ENCODE data around the gene HS3ST3A1.

HS3ST3A1 gene

DNA sequence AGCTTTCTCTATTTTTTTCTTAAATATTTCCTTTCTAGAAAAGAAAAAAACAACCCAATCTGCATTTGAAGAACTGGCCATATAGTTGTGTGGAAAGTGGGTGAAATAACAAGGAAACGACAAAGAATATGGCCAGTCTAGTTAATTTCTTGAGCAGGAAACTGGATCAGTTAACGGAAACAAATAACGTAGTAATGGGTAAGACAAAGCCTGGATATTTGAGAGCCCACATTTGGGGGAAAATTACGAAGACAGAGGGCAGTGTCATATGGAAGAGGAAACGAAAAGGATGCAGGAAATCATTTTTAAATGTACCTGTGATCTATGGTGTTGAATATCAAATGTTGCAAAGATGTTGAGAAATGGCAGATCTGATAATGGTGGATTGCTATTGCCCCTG, 78.6 kb downstream of the HS3ST3A1 start:
- no peak for TF ChIP-seq Cebpa-rat (IDR thresholded peaks at IDR 0.05)
- Histone ChIP-seq H3K27ac (no peak overlapping the region), H3K9me3 (no peaks in the 10 kb centered on the region), H3K9ac (no peak overlapping the region), H3K27me3 (no peaks in the 10 kb centered on the region), H4K20me1 (no peaks in the 10 kb centered on the region), H3K4me1 (no peaks in the 10 kb centered on the region), H3K4me3 (no peak overlapping the region), H3K36me3 (no peaks in the 10 kb centered on the region), H3K4me2 (no peak overlapping the region)

DNA sequence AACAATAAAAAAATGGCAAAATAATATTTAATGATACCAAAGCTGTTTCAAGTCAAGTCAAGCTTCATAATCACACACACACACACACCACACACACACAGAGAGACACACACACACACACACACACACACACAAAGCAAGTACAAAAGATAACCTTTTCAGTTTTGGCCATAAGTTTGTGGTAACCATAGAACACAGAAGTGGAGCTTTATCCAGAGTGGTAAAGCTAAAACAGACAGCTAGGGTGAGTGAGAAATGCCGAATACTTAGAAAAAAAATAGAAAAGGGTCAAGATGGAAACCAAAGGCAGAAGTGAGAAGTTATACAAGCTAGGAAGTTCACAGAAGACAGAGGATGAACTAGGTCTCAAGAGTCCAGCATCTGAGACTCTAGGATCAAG, 79.0 kb downstream of the HS3ST3A1 start:
- no peak overlapping the region for H3K9ac ChIP-seq

DNA sequence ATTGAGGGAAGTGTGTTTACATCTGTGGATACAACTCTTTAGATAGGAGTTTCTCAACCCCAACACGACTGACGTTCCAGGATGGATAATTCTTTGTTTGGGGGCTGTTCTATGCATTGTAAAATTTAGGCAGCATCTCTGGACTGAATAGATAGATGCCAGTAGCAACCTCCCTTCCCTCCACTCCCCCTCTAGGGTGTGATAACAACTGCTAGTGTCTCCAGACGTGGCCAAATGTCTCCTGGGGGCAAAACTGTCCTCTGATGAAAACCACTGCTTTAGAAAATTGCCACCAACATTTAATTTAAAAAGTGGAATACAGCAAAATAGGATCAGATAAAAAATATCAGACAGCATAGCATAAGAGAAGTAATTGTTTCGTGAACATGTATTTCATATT, 79.9 kb downstream of the HS3ST3A1 start:
- Histone ChIP-seq H3K9me3 (no peaks in the 10 kb centered on the region), H3K4me2 (no peak overlapping the region), H3K27me3 (no peaks in the 10 kb centered on the region), H3K27ac (no peak overlapping the region), H3K36me3 (no peaks in the 10 kb centered on the region), H3K4me3 (no peak overlapping the region), H3K4me1 (no peaks in the 10 kb centered on the region), H3K9ac (no peak overlapping the region), H4K20me1 (no peaks in the 10 kb centered on the region)
- no peak for TF ChIP-seq Cebpa-rat (IDR thresholded peaks at IDR 0.05)

More for the DNA sequence above, 79.0 kb downstream of the HS3ST3A1 start:
- Histone ChIP-seq H3K27ac (no peak overlapping the region), H3K9me3 (no peaks in the 10 kb centered on the region), H3K4me3 (no peak overlapping the region), H3K36me3 (no peaks in the 10 kb centered on the region), H4K20me1 (no peaks in the 10 kb centered on the region), H3K4me1 (no peaks in the 10 kb centered on the region), H3K27me3 (no peaks in the 10 kb centered on the region), H3K4me2 (no peak overlapping the region)
- no peak for TF ChIP-seq Cebpa-rat (IDR thresholded peaks at IDR 0.05)

DNA sequence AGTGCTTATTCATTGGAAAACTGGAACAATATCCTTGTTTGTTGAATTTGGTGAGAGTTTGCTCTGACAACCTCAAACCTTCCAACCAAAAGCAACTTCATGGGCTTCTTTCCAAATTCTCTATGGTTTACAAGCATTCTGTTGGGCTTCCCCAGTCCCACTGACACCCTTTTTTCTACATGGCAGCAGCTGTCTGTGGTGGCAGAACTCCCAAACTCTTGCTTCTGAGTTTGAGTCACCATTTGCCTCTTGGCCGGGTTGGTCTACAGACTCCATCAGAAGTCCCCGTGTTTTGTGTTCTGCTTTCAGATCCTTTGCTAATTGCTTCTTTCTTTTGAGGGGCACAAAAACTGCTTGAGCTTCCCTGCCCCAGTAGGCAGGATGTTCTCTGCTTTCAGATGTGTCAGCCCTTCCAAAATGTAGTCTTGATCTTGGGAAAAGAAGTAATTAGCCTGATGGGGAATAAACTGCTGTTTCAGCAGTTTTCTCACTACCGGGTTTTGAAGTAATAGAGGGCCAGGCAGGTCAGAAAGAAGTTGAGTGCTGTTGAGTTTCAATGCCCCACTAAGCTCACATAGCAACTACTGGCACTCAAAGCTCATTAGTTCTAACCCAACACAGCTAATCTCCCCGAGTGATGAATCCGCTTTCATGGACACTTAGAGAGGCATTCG, 80.7 kb downstream of the HS3ST3A1 start:
- no peak for TF ChIP-seq Cebpa-rat (IDR thresholded peaks at IDR 0.05)
- Histone ChIP-seq H3K9me3 (no peaks in the 10 kb centered on the region), H3K36me3 (no peaks in the 10 kb centered on the region), H3K27ac (no peak overlapping the region), H3K9ac (no peak overlapping the region), H3K4me1 (no peaks in the 10 kb centered on the region), H3K27me3 (no peaks in the 10 kb centered on the region), H3K4me2 (no peak overlapping the region), H4K20me1 (no peaks in the 10 kb centered on the region), H3K4me3 (no peak overlapping the region)

DNA sequence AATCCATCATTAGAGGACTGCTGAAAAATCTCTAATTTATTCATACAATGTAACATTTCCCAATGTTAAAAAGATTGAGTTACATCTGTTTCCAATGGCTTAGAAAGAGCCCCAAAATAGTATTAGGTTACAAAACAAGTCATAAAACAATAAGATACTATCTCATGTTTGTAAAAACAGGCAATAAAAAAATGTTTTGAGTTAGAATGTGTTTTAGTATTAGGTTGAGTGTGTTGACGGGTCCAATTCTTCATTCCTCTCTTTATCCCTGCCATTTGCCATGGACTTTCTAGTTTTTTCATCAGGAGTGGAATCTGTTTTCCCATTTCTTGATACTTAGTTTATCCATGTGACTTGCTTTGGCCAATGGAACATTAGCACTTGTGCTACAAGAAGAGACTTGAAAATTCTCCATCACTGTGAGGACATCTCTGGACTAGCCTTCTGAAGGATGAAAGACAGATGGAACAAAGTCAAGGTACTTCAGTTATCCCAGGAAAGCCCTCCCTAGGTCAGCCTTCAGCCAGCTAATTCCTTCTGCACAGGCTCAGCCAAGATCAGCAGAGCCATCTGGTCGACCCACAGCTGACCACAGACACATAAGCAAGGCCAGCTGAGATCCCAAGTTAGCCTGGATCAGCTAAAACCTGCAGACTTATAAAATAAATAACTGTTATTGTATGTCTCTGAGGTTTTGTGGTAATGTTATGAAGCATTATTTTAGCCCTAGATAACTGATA, 83.3 kb downstream of the HS3ST3A1 start:
- Histone ChIP-seq H3K4me3 (no peak overlapping the region), H3K27ac (no peak overlapping the region), H3K9ac (no peak overlapping the region), H3K9me3 (no peaks in the 10 kb centered on the region), H3K36me3 (no peaks in the 10 kb centered on the region), H3K27me3 (no peaks in the 10 kb centered on the region), H3K4me1 (no peaks in the 10 kb centered on the region), H4K20me1 (no peaks in the 10 kb centered on the region), H3K4me2 (no peak overlapping the region)
- TF ChIP-seq Cebpa-rat (IDR thresholded peaks at IDR 0.05): no peak

DNA sequence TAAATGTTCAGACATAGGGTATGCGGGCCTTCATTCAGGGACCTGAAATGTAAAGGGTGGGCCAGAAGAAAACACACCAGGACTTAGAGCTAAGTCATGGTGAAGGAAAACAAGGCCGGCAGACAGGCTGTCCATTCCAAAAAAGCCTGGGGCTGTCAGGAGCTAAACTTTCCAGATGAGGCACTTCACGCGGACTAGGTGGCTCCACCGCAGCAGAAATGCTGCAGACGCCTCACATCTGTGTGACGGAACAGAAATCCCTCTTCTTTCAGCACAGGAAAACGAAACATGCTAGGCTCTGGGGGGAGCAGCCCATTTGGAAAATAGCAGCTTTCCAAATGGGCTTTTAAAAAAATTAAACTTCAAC, 88.7 kb downstream of the HS3ST3A1 start:
- Histone ChIP-seq H3K27ac (no peak overlapping the region), H3K27me3 (no peaks in the 10 kb centered on the region), H3K36me3 (no peaks in the 10 kb centered on the region), H4K20me1 (no peaks in the 10 kb centered on the region), H3K9me3 (no peaks in the 10 kb centered on the region), H3K4me3 (no peak overlapping the region), H3K4me1 (no peaks in the 10 kb centered on the region), H3K9ac (no peak overlapping the region), H3K4me2 (no peak overlapping the region)
- no peak for TF ChIP-seq Cebpa-rat (IDR thresholded peaks at IDR 0.05)

DNA sequence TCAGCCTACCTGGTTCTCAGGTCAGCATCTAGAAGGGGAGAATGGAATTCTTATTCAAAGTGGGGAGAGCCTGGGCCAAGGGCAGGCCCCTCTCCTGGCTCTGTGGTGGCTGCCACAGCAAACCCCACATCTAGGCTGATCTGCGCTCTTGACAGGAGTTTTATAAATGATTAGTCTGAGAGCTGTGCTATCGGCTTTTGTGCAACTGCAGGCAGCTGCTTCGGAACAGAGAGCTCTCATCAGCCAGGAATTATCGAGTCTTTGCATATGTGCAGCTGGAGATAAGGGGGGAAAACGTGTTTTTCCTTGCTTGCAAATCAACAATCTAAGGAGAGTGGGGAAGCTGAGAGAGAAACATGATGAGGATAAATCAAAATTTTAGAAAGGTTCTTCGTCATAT, 91.7 kb downstream of the HS3ST3A1 start:
- Histone ChIP-seq H4K20me1 (no peaks in the 10 kb centered on the region), H3K4me1 (no peaks in the 10 kb centered on the region), H3K36me3 (no peaks in the 10 kb centered on the region), H3K4me3 (no peak overlapping the region), H3K4me2 (no peak overlapping the region), H3K27me3 (no peaks in the 10 kb centered on the region), H3K9me3 (no peaks in the 10 kb centered on the region), H3K9ac (no peak overlapping the region), H3K27ac (no peak overlapping the region)
- no peak for TF ChIP-seq Cebpa-rat (IDR thresholded peaks at IDR 0.05)

DNA sequence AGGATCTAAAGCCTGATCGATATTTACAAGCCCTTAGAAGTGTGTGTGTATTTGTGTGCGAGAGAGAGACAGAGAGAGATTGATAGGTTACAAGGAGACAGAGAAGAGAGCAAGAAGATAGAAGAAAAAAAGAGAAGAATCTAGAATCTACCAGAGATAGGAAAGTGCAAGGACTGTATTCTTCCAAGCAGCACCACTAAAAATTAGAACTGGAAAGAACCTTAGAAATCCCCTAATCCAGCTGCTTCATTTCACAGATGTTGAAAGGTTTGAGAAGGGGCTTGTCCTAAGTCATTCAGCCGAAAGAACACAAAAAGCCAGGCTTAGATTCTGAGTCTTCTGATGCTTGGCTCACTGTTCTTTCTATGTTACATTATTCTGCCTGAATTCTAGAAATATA, 92.2 kb downstream of the HS3ST3A1 start:
- Histone ChIP-seq H3K4me3 (no peak overlapping the region), H3K9ac (no peak overlapping the region), H4K20me1 (no peaks in the 10 kb centered on the region), H3K36me3 (no peaks in the 10 kb centered on the region), H3K27me3 (no peaks in the 10 kb centered on the region), H3K4me2 (no peak overlapping the region), H3K9me3 (no peaks in the 10 kb centered on the region), H3K4me1 (no peaks in the 10 kb centered on the region), H3K27ac (no peak overlapping the region)
- TF ChIP-seq Cebpa-rat (IDR thresholded peaks at IDR 0.05): no peak

DNA sequence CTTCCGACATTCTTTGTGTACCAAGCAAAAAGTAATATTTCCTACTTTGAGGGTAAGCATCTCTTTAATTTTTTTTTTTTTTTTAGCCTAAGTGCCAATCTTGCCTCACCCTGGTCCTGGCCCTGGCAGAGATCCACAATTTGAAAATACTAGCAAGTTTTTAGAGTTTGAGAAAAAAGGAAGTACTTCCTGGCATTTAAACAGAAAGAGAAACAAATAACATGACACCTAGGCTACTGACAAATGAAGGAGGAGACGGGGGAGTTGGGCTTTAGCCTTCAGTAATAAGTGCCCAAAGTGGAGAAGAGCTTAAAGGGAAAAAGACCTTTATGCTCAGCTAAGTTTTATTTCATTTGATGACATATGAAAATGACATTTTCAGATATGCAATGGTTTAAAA, 92.8 kb downstream of the HS3ST3A1 start:
- no peak overlapping the region for H3K4me2 ChIP-seq

DNA sequence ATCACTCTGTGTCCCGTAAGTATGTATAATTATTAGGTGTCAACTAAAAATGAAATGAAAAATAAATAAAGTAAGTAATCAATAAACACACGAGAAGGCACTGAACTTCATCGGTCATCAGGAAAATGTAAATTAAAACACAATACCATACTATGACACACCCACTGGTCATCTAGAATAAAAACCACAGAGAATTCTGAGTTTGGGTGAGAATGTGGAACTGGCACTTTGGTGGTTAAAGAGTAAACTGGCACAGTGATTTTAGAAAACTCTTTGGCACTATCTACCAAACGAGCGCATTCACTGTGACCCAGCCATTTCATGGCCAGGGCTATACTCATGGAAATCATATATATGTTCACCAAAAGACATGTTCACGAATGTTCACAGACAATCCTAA, 98.2 kb downstream of the HS3ST3A1 start:
- Histone ChIP-seq H4K20me1 (no peaks in the 10 kb centered on the region), H3K27ac (no peak overlapping the region), H3K9ac (no peak overlapping the region), H3K4me3 (no peak overlapping the region), H3K4me2 (no peak overlapping the region), H3K36me3 (no peaks in the 10 kb centered on the region), H3K4me1 (no peaks in the 10 kb centered on the region), H3K9me3 (no peaks in the 10 kb centered on the region), H3K27me3 (no peaks in the 10 kb centered on the region)
- no peak for TF ChIP-seq Cebpa-rat (IDR thresholded peaks at IDR 0.05)

More for the DNA sequence above, 92.8 kb downstream of the HS3ST3A1 start:
- H4K20me1 ChIP-seq: no peaks in the 10 kb centered on the region
- no peaks in the 10 kb centered on the region for H3K9me3 ChIP-seq
- H3K27ac ChIP-seq: no peak overlapping the region
- no peaks in the 10 kb centered on the region for H3K36me3 ChIP-seq
- no peaks in the 10 kb centered on the region for H3K27me3 ChIP-seq
- no peaks in the 10 kb centered on the region for H3K4me1 ChIP-seq
- no peak for TF ChIP-seq Cebpa-rat (IDR thresholded peaks at IDR 0.05)
- no peak overlapping the region for H3K4me3 ChIP-seq
- H3K9ac ChIP-seq: no peak overlapping the region

Measured in BLaER1 (cell line).